Right ventricle myocardium superior (tissue), 1 donor: ENCODE data around the gene MIOS. TPM values are rescaled to one million over a fixed set of nuclear protein-coding genes. Genes with fewer than 3 reads are reported as not detected.
"Not testable (repeated sequence)": the region's sequence is repeated elsewhere in the genome, so short reads cannot be mapped to it uniquely, and the experiment has no call there.

Experiments
- ATAC-seq: fragments of 200-7000 bp; cut with Tn5 transposase; one replicate; pipeline ENCODE4 v1.9.1; 2020; ENCODE audit warnings: mild to moderate bottlenecking; ENCODE audit not compliant: poor library complexity
- DNase-seq: peaks from one replicate; pipeline ENCODE4 v3.0.0-alpha.2; 2020
- intact Hi-C: fragments of 100-400 bp; cut with DNase I; formaldehyde crosslinking; loops from one replicate; pipeline ENCODE4 v1.11.2; 2022
- total RNA-seq: library from RNA; stranded (reverse); fragmentation: NEBNext Ultra II Directional; extraction: Animal tissue kit (Norgen Biotek cat#: 25700); gene quantifications from one replicate; pipeline ENCODE4 v1.2.1, GENCODE V29; 2021
- donor health status: DM: no; HTN: yes; CAD: no; lungs with severe emphysema.

MIOS gene
- total RNA-seq, 1 donor from 2014 or later = 23.5 TPM

GRCh38 chr7:7630626-7631329 is 64.1 kb downstream of the MIOS start:
- DNase-seq (no peak), ATAC-seq (no peak)
- intact Hi-C loops = no loop called here

DNA sequence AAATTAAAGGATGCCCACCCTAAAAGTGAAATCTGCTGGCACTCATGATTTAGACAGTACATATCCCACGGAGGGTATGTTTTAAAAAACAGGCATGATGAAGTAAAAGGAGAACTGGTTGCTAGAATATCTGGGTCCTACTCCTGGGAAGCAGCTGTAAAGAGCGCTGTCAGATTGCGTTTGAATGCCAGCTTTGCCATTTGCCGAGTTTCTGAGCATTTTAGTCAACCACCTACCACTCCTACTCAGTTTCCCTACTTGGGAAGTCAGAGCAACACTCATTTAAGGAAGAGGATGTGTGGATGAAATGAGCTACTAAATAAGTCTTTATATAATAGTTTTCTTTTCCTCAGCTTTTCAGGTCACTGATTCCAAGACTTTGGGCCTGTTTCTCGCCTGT is 72.7 kb downstream of the MIOS start:
- intact Hi-C loops = no loop called here
- DNase-seq = no peak
- no peak for ATAC-seq

DNA sequence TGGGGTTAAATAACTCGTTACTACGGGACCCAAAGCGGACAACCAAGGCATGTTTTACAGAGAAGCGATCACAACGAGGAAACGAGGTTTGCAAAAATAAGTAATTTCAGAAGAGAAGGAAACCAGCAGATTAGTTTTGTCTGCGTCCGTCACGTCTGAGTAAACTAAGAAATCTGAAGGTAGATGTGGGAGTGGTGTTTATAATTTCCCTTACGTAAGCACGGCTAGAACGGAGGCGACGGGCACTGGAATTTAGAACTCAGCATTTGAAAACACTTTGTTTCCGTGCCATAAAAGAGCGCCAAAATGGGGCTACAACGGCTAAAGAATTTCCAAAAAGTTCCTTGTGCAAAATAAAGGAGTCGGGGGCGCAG is 73.2 kb downstream of the MIOS start:
- no peak for DNase-seq
- peak; percentile 4 for ATAC-seq
- intact Hi-C loops = loop anchor here (10.0 kb wide), 1 partner anchor 455 kb away; the partner anchor contains the start of gene C1GALT1

- ATAC-seq (peak; percentile 100), DNase-seq (peak; percentile 99)
- intact Hi-C loops = loop anchor here (10.0 kb wide), 1 partner anchor 456 kb away; the partner anchor contains the start of gene C1GALT1
These were observed 73.8 kb downstream of the MIOS start, which contains the start of gene UMAD1 for GRCh38 chr7:7640221-7641128. Gene UMAD1, plus strand, starts transcription at chr7:7640752. Its CDS starts 32,620 bp downstream, at chr7:7673372.

GRCh38 chr7:7641129-7641663 is 74.5 kb downstream of the MIOS start:
- ATAC-seq = peak; percentile 8
- no peak for DNase-seq
- intact Hi-C loops = loop anchor here (10.0 kb wide), 1 partner anchor 456 kb away; the partner anchor contains the start of gene C1GALT1

GRCh38 chr7:7642081-7642480 is 75.4 kb downstream of the MIOS start:
- intact Hi-C loops = loop anchor here (10.0 kb wide), 1 partner anchor 457 kb away; the partner anchor contains the start of gene C1GALT1
- ATAC-seq = no peak
- no peak for DNase-seq

DNA sequence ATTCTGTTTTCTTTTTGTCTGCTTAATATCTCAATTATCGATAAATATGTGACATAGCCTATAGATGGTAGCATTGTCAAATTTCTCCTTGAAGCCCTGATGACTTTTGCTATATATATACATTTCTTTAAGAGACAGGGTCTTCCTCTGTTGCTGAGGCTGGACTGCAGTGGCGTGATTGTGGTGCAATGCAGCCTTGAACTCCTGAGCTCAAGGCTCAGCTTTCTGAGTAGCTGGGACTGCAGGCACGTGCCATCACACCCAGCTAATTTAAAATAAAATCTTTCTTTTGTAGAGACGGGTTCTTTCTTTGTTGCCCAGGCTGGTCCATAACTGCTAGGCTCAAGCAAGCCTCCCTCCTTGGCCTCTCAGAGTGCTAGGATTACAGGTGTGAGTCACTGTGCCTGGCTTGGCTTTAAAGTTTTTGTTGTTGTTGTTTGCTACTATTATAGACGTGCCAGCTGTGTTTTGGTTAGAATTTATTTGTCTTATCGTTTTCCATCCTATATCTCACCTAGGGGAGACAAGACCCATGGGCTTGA is 80.9 kb downstream of the MIOS start:
- intact Hi-C loops = loop anchor here (10.0 kb wide), 1 partner anchor 463 kb away; the partner anchor contains the start of gene C1GALT1
- no peak for ATAC-seq
- DNase-seq = no peak

- DNase-seq = no peak
- no peak for ATAC-seq
- intact Hi-C loops = no loop called here
These were observed 84.1 kb downstream of the MIOS start for GRCh38 chr7:7650682-7651206.

DNA sequence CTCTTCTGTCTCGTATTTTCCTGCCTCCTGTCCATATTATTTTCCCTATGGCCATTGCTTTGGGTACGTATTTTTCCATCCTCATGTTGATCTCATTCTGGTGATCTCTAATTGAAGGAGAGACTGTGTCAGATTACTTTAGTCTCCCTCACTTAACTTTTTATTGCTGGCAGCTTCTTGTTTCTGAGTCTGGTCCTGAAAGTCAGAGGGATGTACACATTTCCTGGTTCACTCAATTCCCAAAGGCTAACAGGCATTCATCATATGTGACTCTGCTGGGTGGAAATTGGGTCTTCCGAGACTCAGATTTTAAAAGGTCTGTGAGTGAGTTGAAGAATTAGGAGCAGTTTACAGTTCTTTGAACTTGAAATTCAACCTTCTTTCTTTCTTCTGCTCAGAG is 84.8 kb downstream of the MIOS start:
- intact Hi-C loops = no loop called here
- DNase-seq (no peak), ATAC-seq (no peak)

DNA sequence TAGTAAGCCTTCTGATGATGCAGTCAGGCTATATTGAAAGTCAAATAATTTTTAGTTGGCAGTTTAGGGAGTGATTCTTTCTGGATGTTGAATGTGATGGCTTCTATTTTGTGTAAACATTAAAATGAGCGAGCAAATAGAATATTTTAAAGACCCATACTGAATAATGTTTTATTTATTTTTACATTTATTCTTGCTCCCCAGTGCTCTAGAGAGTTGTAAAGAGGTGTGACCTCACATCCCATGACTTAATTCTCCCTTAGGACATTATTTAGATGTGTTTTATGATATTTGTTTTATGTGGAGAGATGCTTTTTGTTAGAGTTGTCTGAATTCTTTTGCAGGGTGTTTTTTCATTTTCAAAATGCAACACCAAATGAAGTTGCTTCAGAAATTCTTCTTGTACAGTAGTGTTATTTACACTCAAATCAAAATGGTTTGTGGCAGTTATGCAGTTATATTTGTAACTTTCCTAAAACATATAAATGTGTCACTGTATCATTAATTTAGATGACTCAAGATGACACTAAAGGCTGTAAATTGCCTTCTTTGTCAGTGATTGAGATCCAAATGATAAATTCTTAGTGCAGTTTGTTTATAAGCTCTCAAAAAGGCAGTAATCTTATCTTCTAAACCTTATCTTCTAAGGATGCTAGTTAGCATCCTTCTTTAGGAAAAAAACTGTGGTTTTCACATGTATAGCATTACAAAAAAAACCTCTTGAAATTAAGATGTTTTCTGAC is 86.3 kb downstream of the MIOS start:
- intact Hi-C loops = no loop called here

GRCh38 chr7:7653593-7654187 is 87.0 kb downstream of the MIOS start:
- no peak for ATAC-seq
- DNase-seq = no peak
- intact Hi-C loops = no loop called here

More for the DNA sequence above, 86.3 kb downstream of the MIOS start:
- ATAC-seq (no peak), DNase-seq (no peak)

GRCh38 chr7:7654964-7655715 is 88.5 kb downstream of the MIOS start:
- peak; percentile 58 for ATAC-seq
- no peak for DNase-seq
- intact Hi-C loops = no loop called here

GRCh38 chr7:7656459-7656858 is 89.8 kb downstream of the MIOS start:
- ATAC-seq, intact Hi-C loops, DNase-seq: not testable (repeated sequence)
